Nucleus accumbens (tissue), 56 donors: ENCODE data around the gene PTH1R.

Experiments
- DNase-seq, 56 donors: peaks; one replicate each; lab custom pipeline; 2025; lab: John Stamatoyannopoulos, UW

Gene PTH1R

DNA sequence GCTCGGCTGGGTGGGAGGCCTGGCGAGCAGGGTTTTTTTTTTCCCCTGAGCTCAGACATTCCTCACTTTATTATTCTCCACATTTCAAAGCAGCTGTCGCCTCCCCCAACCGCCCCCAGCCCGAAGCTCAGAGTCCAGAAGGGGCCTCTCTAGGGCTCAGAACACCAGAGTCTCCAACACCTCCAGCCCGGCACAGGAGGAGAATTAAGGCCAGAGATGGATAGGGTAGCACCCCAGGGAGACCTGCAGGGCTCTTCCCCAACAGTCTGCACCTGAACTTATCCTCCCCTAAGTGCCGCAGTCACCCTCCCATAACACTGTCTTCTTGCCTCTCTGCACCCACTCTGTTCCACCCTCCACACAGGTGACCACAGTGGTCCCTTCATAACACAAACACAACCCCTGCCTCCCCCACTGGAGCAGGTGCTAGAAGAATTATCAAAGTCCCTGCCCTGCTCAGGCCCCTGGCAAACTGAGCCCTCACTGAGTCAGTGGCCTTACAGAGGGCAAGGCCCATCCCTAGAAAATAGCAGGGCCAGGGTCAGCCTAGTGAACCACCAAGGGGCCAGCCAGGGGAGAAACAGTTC, 28.4 kb upstream of the PTH1R start:
- no peak for DNase-seq

DNA sequence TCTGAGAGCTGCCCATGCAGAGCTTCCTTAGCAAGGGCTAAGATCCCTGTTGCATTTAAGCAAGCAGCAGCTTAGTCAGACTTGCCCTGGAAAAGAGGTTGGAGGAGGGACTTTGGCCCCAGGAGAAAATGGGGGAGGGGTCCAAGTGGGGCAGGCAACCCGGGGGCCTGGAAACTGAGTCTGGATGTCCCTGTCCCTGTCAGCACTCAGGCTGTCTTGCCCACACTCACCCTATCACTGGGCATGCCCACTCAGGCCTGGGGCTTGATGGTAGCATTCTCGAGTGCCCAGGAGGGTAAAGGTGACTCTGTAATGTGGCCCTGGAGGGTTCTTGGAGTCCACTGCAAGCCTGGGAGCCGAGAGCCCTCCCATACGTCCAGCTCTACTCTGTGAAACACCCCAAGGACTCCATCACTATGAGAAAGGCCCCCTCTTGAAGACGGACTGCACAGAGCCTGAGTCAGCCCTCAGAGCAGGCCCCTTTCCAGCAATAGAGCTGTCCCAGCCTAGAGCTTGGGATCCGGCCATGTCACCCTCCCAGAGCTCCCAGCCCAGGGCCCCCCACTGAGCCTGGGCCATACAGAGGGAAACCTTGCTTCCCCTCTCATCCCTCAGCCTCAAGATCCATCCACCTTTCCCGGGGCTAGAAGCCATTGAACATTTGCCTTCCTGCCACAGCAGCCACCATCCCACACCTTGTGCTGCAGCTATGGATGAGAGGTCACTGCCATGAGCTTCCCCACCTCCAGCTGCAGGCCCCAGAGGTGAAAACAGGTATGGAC, 27.6 kb upstream of the PTH1R start:
- DNase-seq, result no peak

DNA sequence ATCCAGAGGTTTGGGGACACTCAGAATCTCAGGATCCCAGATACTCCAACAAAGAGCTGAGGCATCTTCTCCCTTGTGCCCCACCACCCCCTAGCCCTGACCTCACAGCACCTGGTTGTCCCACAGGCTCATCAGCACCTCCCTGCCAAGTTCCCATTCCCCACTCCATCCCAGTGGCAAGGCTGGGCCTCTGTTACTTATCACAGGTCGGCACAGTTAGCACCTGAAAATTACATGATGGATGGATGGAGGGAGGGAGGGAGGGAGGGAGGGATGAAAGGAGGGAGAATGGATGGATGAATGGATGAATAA, 27.1 kb upstream of the PTH1R start:
- no peak for DNase-seq

DNA sequence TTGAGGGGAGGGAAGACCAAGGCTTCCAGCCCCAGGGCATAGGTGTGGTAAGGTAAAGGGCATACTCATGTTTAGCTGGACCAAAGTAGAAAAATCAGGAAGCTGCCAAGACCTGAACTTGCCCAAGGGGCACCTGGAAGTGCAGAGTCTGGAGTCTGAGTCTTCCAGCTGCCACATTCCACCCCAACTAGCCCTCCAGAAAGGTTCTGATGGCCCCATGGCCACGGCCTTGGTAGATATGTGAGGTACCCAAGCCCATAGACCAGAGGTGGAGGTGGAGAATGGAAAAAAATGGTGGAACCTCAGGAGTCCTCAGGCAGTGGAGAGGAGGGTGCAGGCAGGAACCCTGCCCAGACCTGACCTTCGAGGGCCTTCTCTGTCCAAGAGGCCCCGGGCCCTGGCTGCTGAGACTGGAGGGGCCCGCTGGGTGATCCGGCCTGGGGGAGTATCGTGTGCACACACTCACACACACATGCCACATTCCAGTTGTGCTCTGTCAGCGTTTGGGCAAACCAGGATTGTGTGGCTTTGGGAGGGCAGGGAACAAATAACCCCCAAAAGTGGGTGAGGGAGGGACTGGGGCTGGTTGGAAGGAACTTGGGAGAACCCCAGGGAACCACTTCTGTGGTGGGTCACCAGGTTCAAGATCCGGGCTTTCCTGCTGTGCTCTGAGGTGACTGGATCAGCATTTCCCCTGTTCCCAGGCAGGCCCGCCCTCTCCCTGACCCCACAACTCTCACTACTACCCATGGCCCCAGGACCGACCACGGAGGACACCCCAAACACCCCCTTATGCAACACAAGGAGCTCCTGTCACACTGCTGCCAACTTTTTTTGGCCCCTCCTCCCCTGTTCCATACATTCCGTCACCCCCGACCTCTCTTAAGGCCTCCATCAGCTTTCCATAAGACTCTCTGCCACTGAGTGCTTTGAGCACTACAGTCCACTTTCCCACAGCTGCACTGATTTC, 25.9 kb upstream of the PTH1R start:
- no peak for DNase-seq

DNA sequence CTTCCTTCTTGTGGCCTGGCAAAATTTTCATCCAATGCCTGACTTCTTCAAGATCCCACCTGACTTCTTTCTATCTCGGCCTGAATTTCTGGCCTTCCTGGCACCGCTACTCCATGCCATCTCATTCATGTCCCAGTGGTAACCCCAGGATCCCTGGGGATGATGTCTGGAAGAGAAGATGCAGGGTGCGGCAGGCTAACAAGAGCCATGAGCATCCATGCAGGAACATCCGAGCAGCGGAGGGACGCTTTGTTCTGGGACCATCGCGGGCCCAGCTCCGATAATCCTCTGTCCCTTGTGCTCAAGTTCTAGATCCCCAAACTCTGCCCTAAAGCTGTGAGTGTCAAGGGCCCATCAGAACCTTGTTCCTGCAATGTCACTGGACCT, 25.2 kb upstream of the PTH1R start:
- no peak for DNase-seq

DNA sequence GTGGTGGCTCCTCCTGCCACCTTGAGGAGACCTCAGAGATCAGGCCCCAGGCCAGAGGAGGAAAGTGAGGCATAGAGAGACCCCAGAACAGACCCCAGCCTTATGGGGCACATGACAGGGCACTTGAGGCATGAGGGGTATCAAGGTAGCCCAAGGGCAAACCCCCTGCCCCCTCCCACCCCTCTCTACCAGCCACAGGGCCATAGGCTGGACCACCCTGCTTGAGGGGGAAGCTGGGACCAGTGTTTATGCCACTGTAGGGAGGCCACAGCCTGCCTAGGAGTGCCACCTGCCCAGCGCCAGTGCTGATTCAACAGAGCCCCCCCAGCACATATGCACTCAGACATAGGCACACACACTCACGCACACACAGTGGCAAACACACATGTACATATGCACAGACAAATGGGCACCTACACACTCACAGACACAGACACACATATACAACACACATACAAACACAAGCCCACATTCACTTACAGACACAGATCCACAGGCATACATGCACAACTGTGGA, 24.6 kb upstream of the PTH1R start:
- no peak for DNase-seq

DNA sequence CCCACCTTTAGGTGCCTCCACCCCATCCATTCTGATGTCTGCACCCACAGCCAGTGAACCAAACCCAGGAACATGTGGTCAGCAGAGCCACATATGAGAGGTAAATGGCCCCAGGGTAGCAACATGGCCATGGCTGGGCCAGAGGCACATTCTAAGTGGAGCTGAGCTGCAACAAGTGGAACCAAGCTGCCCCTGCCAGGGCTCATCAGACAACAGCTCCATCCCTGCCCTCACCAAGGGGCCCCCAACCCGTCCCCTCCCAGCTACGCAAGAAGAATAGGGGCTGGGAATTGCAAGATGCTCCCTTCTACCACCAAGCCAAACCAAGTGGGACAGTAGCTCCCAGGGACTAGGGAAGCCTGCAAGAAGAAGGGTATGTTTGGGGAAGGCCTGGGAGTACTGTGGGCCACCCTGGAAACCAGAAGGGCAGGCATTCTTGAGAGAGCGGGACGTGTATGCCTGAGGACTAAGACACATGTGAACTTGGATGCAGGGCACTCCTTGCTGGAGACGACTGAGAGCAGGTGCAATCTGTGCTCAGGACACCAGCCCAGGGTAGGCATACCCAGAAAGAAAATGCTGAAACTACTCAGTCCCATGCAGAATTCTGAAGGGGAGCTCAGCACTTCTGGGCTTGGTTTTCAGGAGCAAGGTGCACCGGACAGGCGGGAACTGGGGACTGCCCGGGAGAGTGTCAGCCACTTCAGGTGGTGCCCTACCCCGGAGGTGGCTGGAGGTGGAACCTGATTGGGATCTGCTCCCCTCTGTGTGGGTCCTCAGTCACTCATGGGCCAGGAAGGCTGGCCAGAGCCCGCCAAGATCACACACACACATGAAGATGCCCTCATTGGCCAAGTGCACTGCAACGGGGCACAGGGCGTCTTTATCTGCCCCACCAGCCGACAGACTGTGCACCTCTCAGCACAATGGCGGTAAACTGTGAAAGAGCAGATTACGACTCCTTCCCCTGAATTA, 23.8 kb upstream of the PTH1R start:
- DNase-seq, result no peak

DNA sequence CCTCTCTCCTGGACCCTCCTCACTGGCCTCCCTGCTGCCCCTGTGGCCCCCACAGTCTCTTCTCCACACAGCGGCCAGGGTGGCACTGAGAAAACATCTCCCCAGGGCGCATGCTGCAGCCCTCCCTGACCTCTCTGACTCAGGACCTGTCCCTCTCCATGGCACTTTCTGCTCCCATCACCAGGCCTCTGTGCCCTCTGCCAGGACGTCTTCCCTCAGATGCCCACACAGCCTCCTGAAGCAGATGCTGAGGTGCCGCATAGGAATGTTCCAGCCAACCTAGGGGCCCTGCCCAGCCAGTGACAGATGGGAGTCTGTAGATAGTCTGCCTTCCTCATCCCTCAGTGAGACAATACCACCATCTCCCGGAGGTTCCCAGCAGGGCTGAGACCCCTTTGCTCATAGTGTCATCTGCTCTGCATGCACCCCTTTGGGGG, 22.9 kb upstream of the PTH1R start:
- DNase-seq, result no peak

DNA sequence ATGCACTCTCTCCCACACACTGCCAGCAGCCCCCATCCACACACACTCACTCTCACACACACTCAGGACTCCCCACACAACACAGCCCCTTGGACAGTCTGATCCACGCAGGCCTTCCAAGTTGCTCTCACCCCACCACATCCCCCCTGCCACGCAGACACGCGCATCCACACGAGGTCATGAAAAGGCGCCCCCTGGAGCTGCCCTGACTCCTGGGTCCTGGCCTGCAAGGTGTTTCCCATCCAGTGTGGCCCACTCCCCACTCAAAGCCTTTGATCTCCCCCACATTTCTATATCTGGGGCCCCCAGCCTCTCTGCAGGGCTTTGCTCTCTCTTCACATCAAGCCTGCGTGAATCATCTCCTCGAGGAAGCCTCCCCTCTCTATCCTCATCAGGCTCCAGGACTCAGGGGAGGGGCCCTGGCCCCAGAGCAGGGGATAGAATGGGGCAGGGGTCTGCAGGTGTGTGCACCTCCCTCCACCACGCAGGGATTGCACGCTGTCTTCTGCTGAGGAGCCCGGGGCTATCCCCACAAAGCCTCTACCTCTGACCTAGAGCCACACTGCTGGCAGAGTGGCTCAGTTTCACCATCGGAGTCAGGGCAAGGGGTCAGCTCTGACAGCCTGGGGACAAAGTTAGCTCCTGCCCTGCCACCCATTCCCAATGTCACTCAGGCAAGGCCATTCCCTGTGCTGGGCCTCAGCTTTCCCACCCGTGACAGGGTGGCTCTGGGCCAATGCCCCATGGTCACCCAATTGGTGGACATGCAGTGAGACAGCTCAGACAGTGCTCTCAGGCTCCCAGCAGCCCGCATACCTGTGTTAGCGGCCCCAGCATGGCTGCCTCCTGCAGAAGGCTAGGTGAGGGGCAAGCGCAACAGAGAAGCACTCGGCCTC, 20.7 kb upstream of the PTH1R start:
- no peak for DNase-seq

DNA sequence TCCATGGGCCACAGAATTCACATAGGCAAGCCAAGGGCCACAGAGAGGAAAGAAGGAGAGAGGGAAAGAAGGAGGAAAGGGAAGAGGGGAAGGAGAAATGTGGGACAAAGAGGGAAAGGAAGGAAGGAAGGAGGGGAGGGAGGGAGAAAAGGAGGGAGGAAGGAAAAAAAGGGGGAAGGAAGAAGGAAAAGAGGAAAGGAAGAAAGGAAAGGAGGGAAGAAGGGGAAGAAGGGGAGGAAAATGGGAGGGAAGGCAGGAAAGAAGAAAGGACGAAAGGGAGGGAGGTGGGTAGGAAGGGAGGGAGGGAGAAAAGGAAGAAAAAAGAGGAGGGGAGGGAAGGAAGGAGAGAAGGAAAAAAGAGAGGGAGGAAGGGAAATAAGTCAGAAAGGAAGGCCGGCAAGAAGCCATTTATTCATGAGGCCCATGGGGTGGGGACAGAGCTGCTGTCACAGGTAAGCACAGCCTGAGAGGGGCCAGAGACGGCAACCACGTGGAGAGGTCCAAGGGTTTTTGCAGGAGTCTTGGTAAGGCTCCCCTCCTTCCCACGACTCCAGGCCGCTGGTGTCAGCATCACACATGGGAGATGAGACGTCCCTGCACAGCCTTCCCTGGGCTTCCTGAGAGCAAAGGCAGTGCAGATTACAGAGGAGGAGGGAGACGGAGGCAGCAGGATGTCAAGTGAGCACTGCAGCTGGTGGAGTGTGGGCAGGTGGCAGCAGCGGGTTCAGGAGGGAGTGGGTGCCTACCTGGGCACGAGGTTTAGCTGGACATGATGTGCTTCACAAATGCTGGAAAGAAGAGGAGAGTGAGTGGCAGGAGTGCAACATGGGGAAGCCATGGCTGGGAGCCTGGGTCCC, 19.8 kb upstream of the PTH1R start:
- no peak for DNase-seq

DNA sequence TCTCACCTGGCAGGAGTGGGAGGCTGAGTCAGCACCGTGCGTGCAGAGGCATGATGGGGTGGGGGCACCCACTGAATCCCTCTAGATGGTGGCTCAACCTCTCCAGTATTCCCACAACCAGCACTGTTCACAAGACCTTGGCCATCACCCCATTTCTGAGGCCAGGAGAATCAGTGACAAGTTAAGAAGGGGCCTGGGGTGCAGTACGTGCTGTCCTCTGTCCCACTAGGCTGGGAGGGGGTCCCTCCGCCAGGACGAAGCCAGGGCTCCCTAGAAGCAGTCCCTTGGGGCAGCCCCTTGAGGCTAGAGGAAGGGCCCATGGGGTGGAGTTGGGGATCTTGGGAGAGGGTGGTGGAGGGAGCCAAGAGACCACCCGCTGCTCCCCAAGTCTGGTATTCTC, 19.1 kb upstream of the PTH1R start:
- no peak for DNase-seq

DNA sequence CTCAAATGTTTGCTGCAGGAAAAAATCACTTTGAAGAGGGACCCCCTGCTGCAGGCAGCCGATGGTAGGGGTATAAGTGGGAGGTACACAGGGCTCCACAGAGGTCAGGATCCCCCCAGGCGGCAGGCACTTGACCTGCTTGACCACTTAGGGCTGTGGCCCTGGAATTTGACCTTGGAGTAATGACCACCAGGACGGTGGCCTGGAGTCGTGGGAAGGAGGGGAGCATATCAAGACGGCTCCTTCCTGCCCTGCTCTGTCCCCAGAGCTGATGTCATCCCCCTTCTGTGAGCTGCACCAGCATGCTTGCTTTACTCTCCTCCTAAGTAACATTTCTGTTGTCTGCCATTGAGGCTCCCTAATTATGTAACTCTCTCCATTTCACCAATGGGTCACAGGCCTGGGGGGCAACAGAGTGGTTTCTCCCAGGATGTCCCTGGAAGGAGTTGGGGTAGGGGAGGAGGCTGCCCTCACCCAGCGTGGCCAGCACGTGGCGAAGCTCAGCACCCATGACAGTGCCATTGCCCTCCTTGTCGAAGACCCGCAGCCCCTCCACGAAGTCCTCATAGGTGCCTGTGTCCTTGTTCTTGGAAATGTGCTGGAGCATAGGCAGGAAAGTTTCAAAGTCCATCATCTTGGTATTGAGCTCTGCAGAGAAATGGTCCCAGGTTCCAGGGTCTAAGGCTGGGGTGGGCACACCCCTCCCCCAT, 18.4 kb upstream of the PTH1R start:
- no peak for DNase-seq

DNA sequence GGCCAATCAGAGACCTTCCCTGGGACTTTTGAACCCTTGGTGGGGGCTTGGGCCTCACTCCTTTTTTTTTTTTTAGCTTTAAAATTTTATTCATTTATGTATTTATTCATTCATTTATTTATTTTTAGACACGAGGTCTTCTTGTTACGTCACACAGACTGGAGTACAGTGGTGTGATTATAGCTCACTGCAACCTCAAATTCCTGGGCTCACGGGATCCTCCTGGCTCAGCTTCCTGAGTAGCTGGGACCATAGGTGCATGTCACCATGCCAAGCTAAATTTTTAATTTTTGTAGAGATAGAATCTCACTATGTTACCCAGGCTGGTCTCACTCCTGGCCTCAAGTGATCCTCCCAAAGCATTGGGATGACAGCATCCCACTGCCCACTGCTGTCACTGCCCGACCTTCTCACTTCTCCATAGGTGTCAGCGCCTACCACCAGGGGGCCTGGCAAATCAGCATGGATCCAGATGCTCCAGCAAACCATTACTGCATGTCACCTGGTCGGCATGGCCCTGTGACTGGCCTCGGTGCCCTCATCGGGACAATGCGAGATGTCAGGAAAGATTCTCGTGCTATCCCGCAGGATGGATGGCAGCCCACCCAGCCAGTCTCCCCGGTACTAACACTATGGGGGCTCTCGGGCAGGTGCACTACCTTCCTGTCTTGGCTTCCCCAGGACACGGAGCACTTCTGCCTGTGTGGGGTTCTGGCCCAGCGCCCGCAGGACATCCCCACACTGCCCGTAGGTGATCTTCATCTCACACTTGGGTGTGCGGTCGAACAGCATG, 17.3 kb upstream of the PTH1R start:
- no peak for DNase-seq

DNA sequence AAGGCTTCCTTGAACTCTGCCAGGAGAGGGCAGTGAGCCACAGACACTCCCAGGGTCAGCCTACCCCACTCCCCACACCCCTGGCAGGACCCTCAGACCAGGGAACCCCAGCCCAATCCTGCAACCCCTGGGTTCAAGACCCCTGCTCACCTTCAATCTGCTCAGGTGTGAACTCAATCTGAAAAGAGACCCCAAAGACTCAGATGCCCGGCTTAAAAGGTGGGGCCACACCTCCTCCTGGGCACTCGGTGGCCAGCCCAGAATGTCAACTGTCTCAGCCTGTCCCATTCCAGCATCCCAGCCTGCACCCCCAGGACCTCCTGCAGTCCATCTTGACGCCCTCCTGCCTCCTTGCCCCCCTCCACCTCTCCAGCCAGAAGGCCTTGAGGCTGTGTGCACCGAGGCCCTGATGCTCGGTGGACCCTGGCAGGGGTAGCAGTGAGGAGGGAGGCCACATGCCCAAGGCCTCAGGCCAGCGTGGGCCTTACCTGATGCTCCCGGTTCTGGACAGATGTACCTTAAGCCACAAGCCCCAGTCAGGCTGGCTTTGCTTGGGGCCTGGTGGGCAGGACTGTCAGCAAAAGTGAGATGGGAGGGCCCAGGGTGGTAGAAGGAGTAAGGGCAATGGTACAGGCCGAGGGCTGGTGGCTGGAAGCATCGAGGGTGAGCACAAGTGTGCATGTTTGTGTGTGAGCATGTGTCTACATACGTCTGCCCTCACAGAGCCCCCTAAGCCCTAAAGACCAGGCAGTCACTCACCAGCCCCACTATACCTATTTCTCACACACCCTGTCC, 16.5 kb upstream of the PTH1R start:
- DNase-seq, result no peak

DNA sequence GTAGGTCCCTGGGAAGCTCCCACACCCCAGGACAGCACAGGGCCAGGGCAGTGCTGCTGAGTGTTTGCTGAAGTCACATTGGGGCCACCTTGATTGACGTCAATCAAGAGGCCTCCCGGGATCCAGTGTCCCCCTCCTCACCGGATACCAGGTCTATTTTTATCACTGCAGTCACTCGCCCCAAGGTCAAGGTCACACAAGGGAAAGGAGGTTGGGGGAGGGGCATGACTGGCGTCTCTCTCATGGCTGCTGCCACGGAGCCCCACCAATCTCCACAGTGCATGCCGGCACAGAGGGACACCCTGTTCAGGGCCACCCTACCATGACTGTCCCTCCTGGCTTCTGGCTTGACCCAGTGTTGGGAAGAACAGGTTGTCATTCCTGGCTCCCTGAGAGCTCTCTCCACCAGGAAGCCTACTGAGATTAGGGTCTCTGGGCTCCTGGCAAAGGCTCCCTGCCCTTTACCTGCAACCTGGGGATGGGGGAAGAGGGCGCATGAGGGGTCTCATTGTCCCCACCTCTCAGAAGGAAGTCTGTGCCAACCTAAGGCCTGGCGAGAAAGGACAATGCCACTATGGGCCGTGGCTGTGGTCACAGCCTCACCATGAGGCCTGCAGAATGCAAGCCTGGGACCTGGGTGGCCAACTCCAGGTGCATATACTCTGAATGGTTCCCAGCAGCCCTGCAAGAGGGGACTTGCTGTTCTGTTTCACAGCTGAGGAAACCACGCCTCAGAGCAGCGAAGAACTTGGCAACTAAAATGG, 15.7 kb upstream of the PTH1R start:
- no peak for DNase-seq
